HG02571 (cell line): Measurements from ENCODE around the gene ZNRF2.

Experiments
- ATAC-seq: cut with Tn5 transposase; IDR thresholded peaks from one replicate; pipeline ENCODE4 v1.9.1; 2021; ENCODE audit warnings: mild to moderate bottlenecking, moderate library complexity; ENCODE audit not compliant: unreplicated experiment

The ZNRF2 gene

DNA sequence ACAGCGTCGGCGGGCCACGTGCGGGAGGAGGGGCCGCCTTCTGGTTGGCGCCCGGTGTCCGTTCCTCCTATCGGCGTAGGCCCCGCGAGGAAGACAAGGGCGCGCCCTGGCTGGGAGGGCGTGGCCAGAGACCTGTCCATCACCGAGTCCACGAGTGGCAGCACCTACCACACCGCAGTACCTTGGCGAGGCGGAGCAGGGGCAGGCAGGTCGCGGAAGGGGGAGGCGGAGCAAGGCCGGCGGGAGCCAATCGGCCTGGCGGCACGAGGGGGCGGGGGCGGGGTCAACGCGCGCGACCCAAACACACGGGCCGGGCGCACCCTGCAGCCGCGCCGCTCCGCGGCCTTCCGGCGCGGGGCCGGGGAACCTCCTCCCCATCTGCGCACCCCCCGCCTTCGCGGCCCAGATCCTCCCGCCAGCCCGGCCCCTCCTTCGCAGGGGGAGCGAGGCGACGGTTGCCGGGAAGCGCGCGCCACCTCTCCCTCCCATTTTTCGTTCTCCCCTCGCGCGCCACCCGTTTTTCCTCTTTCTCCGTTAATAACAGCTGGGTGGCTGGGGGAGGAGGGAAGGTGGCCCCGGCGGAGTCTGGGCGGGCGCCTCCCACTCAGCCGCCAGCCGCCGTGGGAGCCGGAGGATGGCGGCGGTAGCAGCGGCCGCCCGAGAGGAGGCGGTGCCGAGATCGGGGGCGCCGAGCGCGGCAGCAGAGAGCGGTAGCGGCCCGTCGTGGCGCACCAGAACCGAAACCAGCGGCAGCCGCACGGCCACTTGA, at the start of gene ZNRF2:
ZNRF2 (plus strand) TSS at position 300 of the 769 bp plus-strand sequence. CDS start 761 bp downstream, outside the sequence.
- peak; percentile 84 for ATAC-seq

DNA sequence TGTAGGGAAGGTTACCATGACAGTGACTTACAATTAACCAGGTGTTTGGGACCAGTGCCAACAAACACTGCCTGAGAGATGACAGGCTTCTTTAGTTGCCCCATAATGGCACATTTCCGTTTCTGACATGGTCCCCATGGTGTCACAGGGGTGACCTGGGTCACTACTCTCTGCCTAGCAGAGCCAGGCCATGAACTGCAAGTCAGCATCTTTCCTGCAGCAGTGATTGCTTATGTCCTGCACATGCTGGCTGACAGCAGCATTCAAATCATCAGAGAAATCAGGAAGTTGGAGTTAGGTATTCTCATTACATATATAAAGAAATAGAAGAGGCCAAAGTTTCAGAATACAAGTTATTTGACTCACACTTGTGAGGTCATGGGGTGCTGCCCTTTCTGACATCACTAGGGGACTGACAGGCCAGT, 47.1 kb upstream of the ZNRF2 start:
- ATAC-seq, result no peak

- peak; percentile 79 for ATAC-seq
Measured at GRCh38 chr7:30238721-30239441, 45.5 kb upstream of the ZNRF2 start.

DNA sequence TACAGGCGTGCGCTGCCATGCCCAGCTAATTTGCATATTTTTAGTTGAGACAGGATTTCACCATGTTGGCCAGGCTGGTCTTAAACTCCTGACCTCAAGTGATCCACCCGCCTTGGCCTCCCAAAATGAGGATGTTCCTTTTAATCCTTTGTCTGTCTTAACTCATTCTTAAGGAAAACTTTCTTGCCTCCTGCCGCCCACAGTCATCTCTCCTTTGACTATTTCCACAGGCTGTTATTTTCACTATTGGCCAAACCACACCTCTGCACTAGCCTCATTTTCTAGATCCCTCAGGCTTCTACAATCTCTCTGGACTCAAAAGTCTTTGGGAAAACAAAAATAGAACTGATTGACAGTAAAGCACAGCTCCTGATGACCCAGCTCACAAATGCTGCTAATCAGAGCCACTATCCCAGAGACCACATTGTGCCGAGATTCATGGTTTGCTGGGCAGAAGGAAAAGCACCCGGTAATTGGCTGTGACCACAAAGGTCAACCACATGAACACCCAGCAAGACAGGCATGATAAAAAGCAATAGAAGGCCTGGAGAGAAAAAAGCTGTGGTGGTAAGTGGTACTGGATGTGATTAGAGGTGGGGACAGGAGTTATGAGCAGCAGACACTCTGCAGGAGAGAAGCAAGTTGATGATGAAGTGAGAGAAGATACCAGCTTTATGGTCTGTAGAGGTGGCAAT, 44.1 kb upstream of the ZNRF2 start:
- ATAC-seq, result no peak

DNA sequence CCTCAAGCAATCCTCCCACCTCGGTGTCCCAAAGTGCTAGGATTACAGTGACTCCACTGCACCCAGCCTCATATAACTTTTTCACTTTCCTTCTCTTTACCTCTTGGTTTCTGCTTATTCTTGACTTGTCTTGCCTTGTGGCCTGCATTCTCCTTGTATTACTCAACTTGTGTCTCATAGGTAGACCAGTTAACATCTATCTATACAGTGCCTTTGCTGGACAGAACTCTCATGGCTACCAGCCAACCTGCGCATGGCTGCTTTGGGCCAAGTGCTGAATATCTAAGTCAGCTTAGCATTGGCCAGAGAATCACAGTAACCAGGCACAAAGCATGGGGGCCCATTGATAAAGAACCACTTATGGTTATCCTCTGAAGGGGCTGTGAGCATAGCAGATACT, 42.6 kb upstream of the ZNRF2 start:
- ATAC-seq, result no peak

DNA sequence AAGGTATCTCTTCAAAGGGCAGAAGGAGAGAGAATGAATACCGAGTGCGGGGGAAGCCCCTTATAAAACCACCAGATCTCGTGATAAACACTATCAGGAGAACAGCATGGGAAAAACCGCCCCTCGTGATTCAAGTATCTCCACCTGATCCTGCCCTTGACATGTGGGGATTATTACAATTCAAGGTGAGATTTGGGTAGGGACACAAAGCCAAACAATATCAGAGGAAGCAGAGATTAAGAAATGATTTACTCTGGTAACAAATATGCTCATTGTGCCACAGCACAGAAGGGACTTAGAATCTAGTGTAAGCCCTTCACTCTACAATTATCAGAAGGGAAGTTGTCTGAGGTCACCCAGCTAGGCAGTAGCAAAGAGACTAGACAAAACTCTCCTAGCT, 40.1 kb upstream of the ZNRF2 start:
- ATAC-seq, result no peak

DNA sequence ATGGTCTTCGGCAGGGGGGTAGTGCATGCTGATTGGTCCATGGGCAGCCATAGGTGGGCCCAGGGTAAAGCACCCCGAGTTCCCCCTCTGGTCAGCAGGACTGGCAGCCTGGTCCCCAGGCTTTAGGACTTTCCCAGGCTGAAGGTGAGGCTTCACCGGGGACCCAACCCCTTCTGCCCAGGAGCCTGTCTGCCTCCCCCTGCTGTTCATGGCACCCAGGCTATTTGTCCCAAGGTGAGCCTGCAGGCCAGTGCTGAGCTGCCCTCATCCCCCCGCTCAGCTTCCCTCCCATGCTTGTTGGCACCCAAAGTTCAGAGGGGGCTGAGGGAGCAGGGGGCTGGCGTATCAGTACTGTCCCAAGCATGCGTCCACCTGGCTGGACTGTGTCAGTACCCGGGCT, 38.5 kb upstream of the ZNRF2 start:
- ATAC-seq, result no peak

- no peak for ATAC-seq
Measured at GRCh38 chr7:30246392-30246791, 38.0 kb upstream of the ZNRF2 start.

- no peak for ATAC-seq
Measured at GRCh38 chr7:30247541-30248401, 36.6 kb upstream of the ZNRF2 start.

GRCh38 chr7:30249316-30249715, 35.1 kb upstream of the ZNRF2 start:
- no peak for ATAC-seq

GRCh38 chr7:30249986-30250774, 34.2 kb upstream of the ZNRF2 start:
- ATAC-seq, result no peak

DNA sequence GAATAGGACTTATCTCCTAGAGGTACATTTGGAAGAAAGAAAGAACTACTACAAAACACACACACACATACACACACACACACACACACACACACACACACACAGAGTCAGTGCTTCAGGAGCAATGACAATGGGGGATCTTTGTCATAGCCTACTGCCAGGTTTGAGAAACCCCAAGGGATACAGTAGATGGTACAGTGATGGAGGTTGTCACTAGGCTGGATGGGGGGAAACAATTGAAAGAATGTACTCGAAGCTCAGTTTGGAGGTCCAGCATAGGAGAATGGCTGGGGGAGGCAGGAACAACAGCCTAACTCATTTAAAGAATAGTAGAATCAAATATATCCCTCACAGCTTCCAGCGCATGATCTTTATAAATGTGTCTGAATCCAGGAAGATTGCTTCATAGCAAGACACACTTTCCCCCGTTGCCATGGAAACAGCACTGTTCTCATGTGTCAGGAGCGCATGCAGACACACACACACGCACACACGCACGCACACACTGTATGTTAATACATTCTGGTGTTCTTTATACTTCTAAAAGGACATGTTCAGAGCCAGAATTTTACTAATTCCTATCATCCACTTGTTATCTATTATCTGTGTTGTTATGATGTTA, 32.6 kb upstream of the ZNRF2 start:
- no peak for ATAC-seq

DNA sequence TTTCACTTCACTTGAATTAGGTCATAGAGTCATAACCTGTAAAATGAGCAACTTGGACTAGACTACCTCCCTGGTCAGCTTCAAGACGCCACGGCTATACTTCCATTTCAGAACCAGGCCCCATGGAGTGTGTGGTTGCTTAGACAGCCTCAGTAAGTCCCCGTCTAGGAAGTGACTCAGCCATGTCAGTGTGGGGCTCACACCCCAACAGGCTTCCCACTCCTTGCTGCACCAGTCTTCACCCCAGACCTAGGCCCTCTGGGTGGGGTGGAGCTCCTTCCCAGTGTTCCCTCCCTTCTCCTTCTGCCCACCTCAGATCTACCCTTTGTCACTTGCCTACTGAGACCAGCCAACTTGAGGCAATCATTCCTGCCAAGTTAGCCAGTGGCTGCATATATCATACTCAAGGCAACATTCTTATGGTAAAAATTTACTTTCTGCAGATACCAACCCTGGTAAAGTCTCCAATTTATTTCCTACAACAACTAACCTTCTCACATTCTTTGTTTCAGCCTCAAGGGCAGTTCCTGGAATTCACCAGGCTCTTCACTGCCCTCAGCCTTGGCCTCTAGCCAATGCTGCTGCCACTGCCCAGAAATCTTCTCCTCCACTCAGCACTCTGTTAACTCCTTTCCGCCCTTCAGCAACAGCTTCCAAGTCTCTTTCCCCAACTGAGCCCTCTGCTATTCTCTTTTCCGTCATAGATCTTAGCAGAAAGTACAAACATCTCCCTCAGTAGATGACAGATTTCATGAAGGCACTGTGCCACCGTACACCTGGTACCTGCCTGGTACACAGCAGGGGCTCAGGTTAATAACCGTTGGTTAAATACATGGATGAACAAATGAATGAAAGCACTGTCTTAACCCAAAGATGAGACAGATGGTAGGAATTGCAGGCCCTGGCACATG, 31.3 kb upstream of the ZNRF2 start:
- no peak for ATAC-seq

- ATAC-seq, result no peak
Measured at GRCh38 chr7:30253796-30254165, 30.6 kb upstream of the ZNRF2 start.

- no peak for ATAC-seq
Measured at GRCh38 chr7:30254248-30254647, 30.1 kb upstream of the ZNRF2 start.

DNA sequence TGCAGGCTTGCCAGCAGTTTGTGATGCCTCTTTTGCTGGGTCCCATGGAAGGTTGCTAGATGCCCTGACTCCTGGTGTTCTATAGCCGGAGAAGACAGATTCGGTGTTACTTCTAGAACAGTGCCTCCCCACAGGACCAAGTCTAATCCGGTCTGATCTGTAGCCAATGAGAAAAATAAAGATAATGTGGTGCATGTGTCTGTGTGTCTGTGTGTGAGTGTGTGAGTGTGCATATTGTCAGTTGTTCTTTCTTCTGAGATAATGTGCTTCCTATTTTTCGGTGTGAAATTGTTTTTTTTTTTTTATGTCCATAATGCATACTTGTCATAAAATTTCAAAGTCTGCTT, 29.7 kb upstream of the ZNRF2 start:
- ATAC-seq, result no peak

DNA sequence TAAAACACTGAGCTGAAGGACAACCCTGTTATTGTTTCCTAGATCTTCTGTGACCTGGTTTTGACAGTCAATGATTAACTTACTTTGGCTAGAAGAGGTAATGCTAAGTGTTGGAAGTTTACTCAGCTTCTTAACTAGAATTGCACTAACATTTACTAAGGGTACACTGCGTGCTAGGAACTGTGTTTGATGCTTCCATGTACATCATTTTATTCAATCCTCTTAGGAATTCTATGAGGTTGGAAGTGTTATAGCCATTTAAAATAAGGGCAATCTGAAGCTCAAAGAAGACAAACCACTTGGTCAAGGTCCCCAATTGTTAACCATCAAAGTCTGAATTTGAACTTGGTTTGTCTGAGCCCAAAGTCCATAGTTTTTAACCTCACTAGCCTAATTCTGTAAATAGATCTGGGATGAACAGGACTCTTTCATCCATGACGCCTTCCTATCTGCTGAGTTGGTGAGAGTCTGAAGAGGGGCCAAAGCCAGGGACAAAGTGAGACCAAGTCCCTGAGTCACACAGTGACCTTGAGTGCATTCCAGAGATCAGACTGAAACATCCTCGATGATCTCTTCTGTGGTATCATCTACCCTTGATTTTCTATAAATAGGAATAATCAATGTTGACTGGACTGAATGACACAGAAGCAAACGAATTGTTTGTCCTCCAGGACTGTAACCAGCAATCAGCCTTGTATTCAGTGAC, 29.2 kb upstream of the ZNRF2 start:
- no peak for ATAC-seq

GRCh38 chr7:30256349-30256858, 28.0 kb upstream of the ZNRF2 start:
- ATAC-seq, result no peak
